BLaER1 treated with 17β-estradiol and CSF1 and Interleukin-3, amounts not matched to agents 10 nM and 100 nM (cell line): ENCODE data around the gene STON1.

Experiments
- H3K27ac ChIP-seq, 11 experiments: shearing (Covaris generic); formaldehyde crosslinking; 2 replicates each; pipeline ENCODE4 v1.8.1; 2022
- H3K27me3 ChIP-seq, 11 experiments: shearing (Covaris generic); formaldehyde crosslinking; 2 replicates each; pipeline ENCODE4 v1.8.1; 2022
- H3K36me3 ChIP-seq, 11 experiments: shearing (Covaris generic); formaldehyde crosslinking; 2 replicates each; pipeline ENCODE4 v1.8.1; 2022
- H3K4me1 ChIP-seq, 10 experiments: shearing (Covaris generic); formaldehyde crosslinking; 2 replicates each; pipeline ENCODE4 v1.8.1; 2022
- H3K4me2 ChIP-seq, 11 experiments: shearing (Covaris generic); formaldehyde crosslinking; 2 replicates each; pipeline ENCODE4 v1.8.1; 2022
- H3K4me3 ChIP-seq, 10 experiments: shearing (Covaris generic); formaldehyde crosslinking; 2 replicates each; pipeline ENCODE4 v1.8.1; 2022
- H3K9ac ChIP-seq, 11 experiments: shearing (Covaris generic); formaldehyde crosslinking; 2 replicates each; pipeline ENCODE4 v1.8.1; 2022
- H3K9me3 ChIP-seq, 11 experiments: shearing (Covaris generic); formaldehyde crosslinking; replicated peaks in 1 of 11; 2 replicates each; pipeline ENCODE4 v1.8.1; 2022
- H4K20me1 ChIP-seq, 11 experiments: shearing (Covaris generic); formaldehyde crosslinking; 2 replicates each; pipeline ENCODE4 v1.8.1; 2022
- Cebpa-rat ChIP-seq, 11 experiments: shearing (Covaris generic); IDR thresholded peaks; 2 replicates each; pipeline ENCODE4 v1.8.1; 2022

STON1 gene

GRCh38 chr2:48574353-48575287 is 44.7 kb downstream of the STON1 start:
- Histone ChIP-seq H3K9ac (no peak overlapping the region), H3K27ac (no peak overlapping the region), H3K9me3 (no peaks in the 10 kb centered on the region), H3K27me3 (no peaks in the 10 kb centered on the region), H4K20me1 (no peaks in the 10 kb centered on the region), H3K4me1 (peaks cover 0 to 19% (median 0%) of the 10 kb centered on the region in 10 experiments; a peak in 7 of 20 replicates), H3K36me3 (no peaks in the 10 kb centered on the region), H3K4me2 (no peak overlapping the region), H3K4me3 (no peak overlapping the region)
- no peak for TF ChIP-seq Cebpa-rat (IDR thresholded peaks at IDR 0.05)

GRCh38 chr2:48578313-48578712 is 48.4 kb downstream of the STON1 start:
- Histone ChIP-seq H3K9ac (no peak overlapping the region), H3K4me1 (peaks cover 0 to 19% (median 0%) of the 10 kb centered on the region in 10 experiments; a peak in 7 of 20 replicates), H3K4me3 (no peak overlapping the region), H3K27ac (no peak overlapping the region), H3K36me3 (peaks cover 0 to 10% (median 0%) of the 10 kb centered on the region in 11 experiments; a peak in 4 of 22 replicates), H3K4me2 (peak overlapping the region in 3 of 11 experiments; percentile 31 to 63 (median 39); a peak in 5 of 22 replicates), H3K9me3 (no peaks in the 10 kb centered on the region), H3K27me3 (no peaks in the 10 kb centered on the region), H4K20me1 (no peaks in the 10 kb centered on the region)
- TF ChIP-seq Cebpa-rat (IDR thresholded peaks at IDR 0.05) = no peak

- no peaks in the 10 kb centered on the region; a peak in 1 of 22 replicates for H4K20me1 ChIP-seq
- no peaks in the 10 kb centered on the region for H3K27me3 ChIP-seq
- no peak overlapping the region for H3K4me2 ChIP-seq
- peaks cover 0 to 10% (median 0%) of the 10 kb centered on the region in 11 experiments; a peak in 4 of 22 replicates for H3K36me3 ChIP-seq
- H3K9ac ChIP-seq = no peak overlapping the region
- H3K27ac ChIP-seq = no peak overlapping the region
- H3K9me3 ChIP-seq = no peaks in the 10 kb centered on the region
- no peak for TF ChIP-seq Cebpa-rat (IDR thresholded peaks at IDR 0.05)
- H3K4me3 ChIP-seq = no peak overlapping the region
- peaks cover 0 to 3% (median 0%) of the 10 kb centered on the region in 10 experiments; a peak in 2 of 20 replicates for H3K4me1 ChIP-seq
These were observed 54.0 kb downstream of the STON1 start for GRCh38 chr2:48583961-48584360.

GRCh38 chr2:48584551-48584950 is 54.6 kb downstream of the STON1 start:
- Histone ChIP-seq H3K9me3 (no peaks in the 10 kb centered on the region), H3K27me3 (no peaks in the 10 kb centered on the region), H3K4me3 (no peak overlapping the region), H4K20me1 (no peaks in the 10 kb centered on the region; a peak in 1 of 22 replicates), H3K4me2 (no peak overlapping the region), H3K27ac (no peak overlapping the region), H3K36me3 (peaks cover 0 to 10% (median 0%) of the 10 kb centered on the region in 11 experiments; a peak in 4 of 22 replicates), H3K4me1 (0 out of 20 replicates have a peak, but pooled peaks cover 0 to 5% (median 0%) of the 10 kb centered on the region in 10 experiments), H3K9ac (no peak overlapping the region)
- no peak for TF ChIP-seq Cebpa-rat (IDR thresholded peaks at IDR 0.05)

- Histone ChIP-seq H3K4me2 (no peak overlapping the region), H4K20me1 (no peaks in the 10 kb centered on the region; a peak in 1 of 22 replicates)
These were observed 56.5 kb downstream of the STON1 start for GRCh38 chr2:48586433-48586832.

GRCh38 chr2:48587560-48587959 is 57.6 kb downstream of the STON1 start:
- 0 out of 20 replicates have a peak, but pooled peaks cover 0 to 5% (median 0%) of the 10 kb centered on the region in 10 experiments for H3K4me1 ChIP-seq
- H3K36me3 ChIP-seq = no peaks in the 10 kb centered on the region; a peak in 1 of 22 replicates
- no peaks in the 10 kb centered on the region for H3K27me3 ChIP-seq
- H3K27ac ChIP-seq = no peak overlapping the region
- TF ChIP-seq Cebpa-rat (IDR thresholded peaks at IDR 0.05) = no peak
- no peak overlapping the region for H3K4me2 ChIP-seq
- no peak overlapping the region for H3K4me3 ChIP-seq
- H4K20me1 ChIP-seq = no peaks in the 10 kb centered on the region; a peak in 1 of 22 replicates
- no peaks in the 10 kb centered on the region for H3K9me3 ChIP-seq
- no peak overlapping the region for H3K9ac ChIP-seq

More at GRCh38 chr2:48586433-48586832, 56.5 kb downstream of the STON1 start:
- H3K36me3 ChIP-seq = peaks cover 0 to under 1% (median 0%) of the 10 kb centered on the region in 11 experiments; a peak in 1 of 22 replicates
- no peak for TF ChIP-seq Cebpa-rat (IDR thresholded peaks at IDR 0.05)
- no peak overlapping the region for H3K9ac ChIP-seq
- no peak overlapping the region for H3K27ac ChIP-seq
- no peak overlapping the region for H3K4me3 ChIP-seq
- H3K27me3 ChIP-seq = no peaks in the 10 kb centered on the region
- H3K9me3 ChIP-seq = no peaks in the 10 kb centered on the region
- 0 out of 20 replicates have a peak, but pooled peaks cover 0 to 5% (median 0%) of the 10 kb centered on the region in 10 experiments for H3K4me1 ChIP-seq

GRCh38 chr2:48587961-48588360 is 58.0 kb downstream of the STON1 start:
- H3K9ac ChIP-seq = no peak overlapping the region
- no peak overlapping the region for H3K4me2 ChIP-seq
- H3K27me3 ChIP-seq = no peaks in the 10 kb centered on the region
- no peaks in the 10 kb centered on the region; a peak in 1 of 22 replicates for H4K20me1 ChIP-seq
- no peaks in the 10 kb centered on the region for H3K9me3 ChIP-seq
- H3K4me3 ChIP-seq = no peak overlapping the region
- H3K4me1 ChIP-seq = 0 out of 20 replicates have a peak, but pooled peaks cover 0 to 5% (median 0%) of the 10 kb centered on the region in 10 experiments
- H3K27ac ChIP-seq = no peak overlapping the region
- no peaks in the 10 kb centered on the region; a peak in 1 of 22 replicates for H3K36me3 ChIP-seq
- no peak for TF ChIP-seq Cebpa-rat (IDR thresholded peaks at IDR 0.05)

GRCh38 chr2:48588745-48589144 is 58.8 kb downstream of the STON1 start:
- no peaks in the 10 kb centered on the region; a peak in 1 of 22 replicates for H4K20me1 ChIP-seq
- H3K4me3 ChIP-seq = no peak overlapping the region
- H3K4me2 ChIP-seq = peak overlapping the region in 2 of 11 experiments; percentile 4 to 21; a peak in 2 of 22 replicates
- no peak overlapping the region for H3K27ac ChIP-seq
- 0 out of 20 replicates have a peak, but pooled peaks cover 0 to 5% (median 0%) of the 10 kb centered on the region in 10 experiments for H3K4me1 ChIP-seq
- H3K27me3 ChIP-seq = no peaks in the 10 kb centered on the region
- H3K9ac ChIP-seq = no peak overlapping the region
- H3K36me3 ChIP-seq = no peaks in the 10 kb centered on the region; a peak in 1 of 22 replicates
- H3K9me3 ChIP-seq = no peaks in the 10 kb centered on the region
- no peak for TF ChIP-seq Cebpa-rat (IDR thresholded peaks at IDR 0.05)

GRCh38 chr2:48589170-48589767 is 59.3 kb downstream of the STON1 start:
- Histone ChIP-seq H3K27me3 (no peaks in the 10 kb centered on the region), H3K9me3 (no peaks in the 10 kb centered on the region), H3K4me2 (peak overlapping the region in 2 of 11 experiments; percentile 4 to 21; a peak in 2 of 22 replicates), H3K4me3 (no peak overlapping the region), H4K20me1 (no peaks in the 10 kb centered on the region; a peak in 1 of 22 replicates), H3K9ac (no peak overlapping the region), H3K4me1 (0 out of 20 replicates have a peak, but pooled peaks cover 0 to 5% (median 0%) of the 10 kb centered on the region in 10 experiments), H3K36me3 (no peaks in the 10 kb centered on the region; a peak in 1 of 22 replicates), H3K27ac (no peak overlapping the region)
- no peak for TF ChIP-seq Cebpa-rat (IDR thresholded peaks at IDR 0.05)
